ENCODE results near the gene CLCN6.

CLCN6 gene

DNA sequence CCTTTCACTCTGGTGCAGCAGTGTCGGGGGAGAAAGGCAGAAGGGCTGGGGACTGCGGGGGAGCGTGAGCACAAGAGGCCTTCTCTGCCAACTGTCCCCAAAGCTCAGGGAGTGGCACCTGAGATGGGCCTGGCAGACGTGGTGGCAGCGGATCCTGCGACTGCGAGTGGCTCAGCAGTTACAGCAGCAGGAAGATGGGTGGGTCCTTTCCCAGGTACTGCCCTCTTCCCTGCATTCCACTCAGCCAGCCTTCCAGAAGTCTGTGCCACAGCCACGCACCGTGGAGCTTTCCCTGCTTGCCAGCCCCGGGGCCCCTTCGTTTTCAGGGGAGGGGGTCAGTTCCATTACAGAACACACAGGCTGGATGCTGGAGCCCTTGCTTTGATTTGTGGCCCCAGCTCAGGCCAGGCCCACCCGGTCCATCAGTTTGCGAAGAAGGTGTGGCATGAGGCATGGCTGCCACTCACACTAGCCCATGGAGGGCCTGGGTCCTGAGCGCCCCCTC is 17.4 kb upstream of the CLCN6 start:
- TF ChIP-seq, protein P1, sequence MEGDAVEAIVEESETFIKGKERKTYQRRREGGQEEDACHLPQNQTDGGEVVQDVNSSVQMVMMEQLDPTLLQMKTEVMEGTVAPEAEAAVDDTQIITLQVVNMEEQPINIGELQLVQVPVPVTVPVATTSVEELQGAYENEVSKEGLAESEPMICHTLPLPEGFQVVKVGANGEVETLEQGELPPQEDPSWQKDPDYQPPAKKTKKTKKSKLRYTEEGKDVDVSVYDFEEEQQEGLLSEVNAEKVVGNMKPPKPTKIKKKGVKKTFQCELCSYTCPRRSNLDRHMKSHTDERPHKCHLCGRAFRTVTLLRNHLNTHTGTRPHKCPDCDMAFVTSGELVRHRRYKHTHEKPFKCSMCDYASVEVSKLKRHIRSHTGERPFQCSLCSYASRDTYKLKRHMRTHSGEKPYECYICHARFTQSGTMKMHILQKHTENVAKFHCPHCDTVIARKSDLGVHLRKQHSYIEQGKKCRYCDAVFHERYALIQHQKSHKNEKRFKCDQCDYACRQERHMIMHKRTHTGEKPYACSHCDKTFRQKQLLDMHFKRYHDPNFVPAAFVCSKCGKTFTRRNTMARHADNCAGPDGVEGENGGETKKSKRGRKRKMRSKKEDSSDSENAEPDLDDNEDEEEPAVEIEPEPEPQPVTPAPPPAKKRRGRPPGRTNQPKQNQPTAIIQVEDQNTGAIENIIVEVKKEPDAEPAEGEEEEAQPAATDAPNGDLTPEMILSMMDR (IDR thresholded peaks at IDR 0.05; ENCODE audit: control extremely low read depth, extremely low read depth, low read depth, missing control alignments) = no peak
- no peak for DNase-seq (ENCODE audit: extremely low spot score)
- ChIA-PET POLR2A (no interaction called here), CTCF (interaction anchor here (1.5 kb wide), 1 partner anchor 9 kb away, joined by 4 read pairs; no protein-coding TSS in a partner anchor)

DNA sequence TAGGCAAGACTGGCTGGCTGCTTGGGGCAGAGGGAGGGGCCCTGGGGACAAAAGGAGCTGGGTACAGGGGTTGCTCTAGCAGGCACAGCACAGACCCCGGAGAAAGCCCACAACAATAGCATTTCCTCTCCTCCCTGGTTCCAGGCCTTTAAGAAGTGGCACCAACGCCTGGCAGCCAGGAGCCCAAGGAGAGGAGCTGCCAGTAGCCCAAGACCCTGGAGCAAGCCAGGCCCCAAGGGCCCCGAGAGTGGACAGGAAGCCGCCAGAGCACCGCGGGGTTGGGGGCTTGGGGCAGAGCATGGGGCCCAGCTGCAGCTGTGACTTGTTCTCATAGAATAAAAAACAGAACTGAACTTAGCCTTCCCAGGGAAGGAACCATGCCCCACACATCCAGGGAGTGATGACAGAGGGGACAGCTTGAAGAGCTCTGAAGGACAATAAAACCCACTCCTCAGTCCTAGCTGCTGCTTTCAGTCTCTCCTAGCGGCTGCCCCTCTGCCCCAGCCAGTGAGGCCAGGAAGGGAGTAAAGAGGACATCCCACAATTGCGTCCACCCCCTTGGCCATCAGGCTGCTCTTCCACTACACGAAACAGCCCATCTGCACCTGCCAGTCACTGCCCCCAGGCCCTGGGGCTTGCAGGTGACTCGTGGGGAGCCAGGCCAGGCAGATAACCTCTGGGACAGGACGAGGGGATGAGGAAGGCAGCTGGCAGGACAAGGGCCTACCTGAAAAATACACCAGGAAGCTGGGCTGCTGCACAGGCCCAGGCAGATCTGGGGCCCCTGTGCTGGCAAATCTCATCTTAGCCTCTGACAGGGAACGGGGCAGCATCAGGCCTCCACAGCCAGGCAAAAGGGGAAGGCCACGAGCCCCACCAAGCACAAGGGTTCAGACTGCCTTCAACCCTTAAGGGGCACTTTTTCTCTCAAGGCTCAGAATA is 16.6 kb upstream of the CLCN6 start:
- POLR2A ChIA-PET = no interaction called here
- TF ChIP-seq, protein P1 (IDR thresholded peaks at IDR 0.05; ENCODE audit: control extremely low read depth, extremely low read depth, low read depth, missing control alignments) = no peak
- no peak for DNase-seq (ENCODE audit: extremely low spot score)
- CTCF ChIA-PET = no interaction called here

DNA sequence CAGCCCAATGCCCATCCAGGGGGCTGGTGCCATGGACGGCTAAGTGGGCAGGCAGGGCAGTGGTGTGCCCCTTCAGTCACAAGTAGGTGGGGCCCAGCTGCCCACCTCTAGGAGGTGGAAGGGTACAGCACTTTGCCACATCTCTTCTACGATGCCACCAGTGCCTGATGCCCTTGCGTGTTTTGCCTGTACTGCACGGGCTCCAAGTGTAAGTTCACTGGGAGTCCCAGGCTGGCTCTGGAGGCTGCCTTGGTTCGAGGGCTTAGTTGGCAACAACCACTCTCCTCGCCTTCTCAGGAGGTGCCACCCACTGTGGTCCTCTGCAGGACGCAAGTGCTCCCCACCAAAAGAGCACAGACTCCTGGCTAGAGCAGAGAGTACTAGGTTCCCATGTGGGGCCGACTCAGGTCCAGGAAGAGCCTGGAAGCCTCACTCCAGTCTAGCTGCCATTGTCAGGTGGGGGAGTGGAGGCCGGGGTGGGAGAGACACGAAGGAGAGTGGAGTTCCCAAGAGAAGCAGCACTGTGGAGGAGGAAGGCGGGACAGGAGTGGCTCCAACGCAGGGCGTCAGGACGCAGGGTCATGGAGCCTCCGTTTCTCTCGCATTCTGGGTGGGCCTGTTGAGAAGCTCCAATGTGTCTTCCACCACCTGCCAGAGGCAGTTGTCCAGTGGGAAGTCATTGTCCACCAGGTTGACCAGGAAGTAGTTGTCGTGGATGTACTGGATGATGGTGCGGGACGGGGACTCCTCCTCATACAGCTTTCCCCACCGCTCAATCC is 15.7 kb upstream of the CLCN6 start:
- POLR2A ChIA-PET = no interaction called here
- no peak for DNase-seq (ENCODE audit: extremely low spot score)
- CTCF ChIA-PET = no interaction called here
- TF ChIP-seq, protein P1 (IDR thresholded peaks at IDR 0.05; ENCODE audit: control extremely low read depth, extremely low read depth, low read depth, missing control alignments) = no peak

DNA sequence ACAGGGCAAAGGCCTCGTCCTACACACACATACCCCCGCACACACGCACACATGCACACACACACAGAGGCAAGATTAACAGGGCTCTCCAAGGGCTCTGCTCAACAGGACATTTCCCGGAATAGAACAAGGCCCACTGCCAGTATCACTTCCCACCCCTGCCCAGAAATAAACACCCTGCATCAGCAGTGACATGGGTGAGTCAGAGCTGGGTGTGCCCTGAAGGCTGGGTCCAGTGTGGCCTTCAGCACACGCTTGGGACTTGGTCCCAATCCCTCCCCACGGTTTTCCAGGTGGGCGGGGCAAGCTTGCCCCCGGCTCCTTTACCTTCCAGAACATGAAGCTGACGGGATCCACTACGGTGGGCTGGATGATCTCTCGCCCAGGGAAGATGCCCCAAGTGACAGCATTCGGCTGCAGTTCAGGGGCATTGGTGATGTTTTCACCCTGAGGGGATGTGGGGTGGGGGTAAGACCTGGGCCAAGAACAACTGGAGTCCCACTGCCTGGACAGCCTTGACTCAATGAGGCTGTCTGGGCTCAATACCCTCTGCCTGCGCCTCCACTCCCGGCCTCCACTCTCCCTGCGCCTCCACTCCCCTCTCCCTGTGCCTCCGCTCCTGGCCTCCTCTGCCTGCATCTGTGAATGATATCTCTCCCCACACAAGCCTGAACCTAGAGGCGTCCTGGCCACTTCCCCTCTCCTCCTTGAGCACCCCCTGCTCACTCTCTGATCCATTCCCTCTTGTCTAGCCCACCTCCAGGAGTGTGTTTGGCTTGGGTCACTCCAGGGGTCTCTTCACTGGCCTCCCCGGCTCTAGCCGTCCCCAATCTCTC is 14.9 kb upstream of the CLCN6 start:
- TF ChIP-seq, protein P1 (IDR thresholded peaks at IDR 0.05; ENCODE audit: control extremely low read depth, extremely low read depth, low read depth, missing control alignments) = no peak
- ChIA-PET POLR2A (no interaction called here), CTCF (no interaction called here)
- no peak for DNase-seq (ENCODE audit: extremely low spot score)

DNA sequence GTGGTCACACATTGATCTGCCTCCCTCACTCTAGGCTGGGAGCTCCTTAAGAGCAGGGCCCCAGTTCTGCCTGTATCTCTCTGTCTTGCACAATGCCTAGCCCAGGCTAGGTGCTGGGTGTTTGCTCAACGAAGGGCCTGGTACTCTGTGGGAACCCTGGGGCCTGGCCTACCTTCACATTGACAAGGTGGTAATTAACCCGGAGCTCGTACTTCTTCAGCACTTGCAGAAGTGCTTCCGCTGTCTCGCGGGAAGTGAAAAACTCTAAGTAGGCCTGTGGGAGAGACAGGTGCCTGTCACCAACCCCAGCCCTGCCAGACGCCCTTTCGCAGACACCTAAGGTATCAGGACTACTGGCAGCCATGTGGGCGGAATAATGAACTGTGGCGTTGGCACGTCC is 13.9 kb upstream of the CLCN6 start:
- ChIA-PET POLR2A (interaction anchor here (2.6 kb wide), 1 partner anchor 116 kb away, joined by 7 read pairs; no protein-coding TSS in a partner anchor), CTCF (interaction anchor here (1.1 kb wide), 1 partner anchor 128 kb away, joined by 3 read pairs; the partner anchor contains the start of gene FBXO6)
- no peak for DNase-seq (ENCODE audit: extremely low spot score)
- TF ChIP-seq, protein P1 (IDR thresholded peaks at IDR 0.05; ENCODE audit: control extremely low read depth, extremely low read depth, low read depth, missing control alignments) = no peak
